ENCODE results near the gene HS6ST2. TPM values are rescaled to one million over a fixed set of nuclear protein-coding genes. Genes with fewer than 3 reads are reported as not detected.

HS6ST2 gene
- polyA plus RNA-seq, 1 donor (not counting 4 experiments of a cell fraction or from before 2014, with no cell fraction given), result 0.43 TPM

GRCh38 chrX:132961511-132961910 is 3.1 kb upstream of the HS6ST2 start:
- Histone ChIP-seq H4K20me1 (ENCODE audit: control insufficient read depth, extremely low read depth, insufficient read depth, low read length) (no peaks in the 10 kb centered on the region), H3K4me3 (ENCODE audit: control insufficient read depth in 2 of 3, extremely low read depth in 1 of 3, insufficient read depth in 2 of 3, low read depth in 1 of 3, low read length in 3 of 3) (no peak overlapping the region), H3K4me2 (ENCODE audit: control insufficient read depth, extremely low read depth, insufficient read depth, low read depth, low read length) (no peak overlapping the region), H3K27ac (ENCODE audit: control insufficient read depth, insufficient read depth, low read length) (no peak overlapping the region), H3K4me1 (ENCODE audit: control insufficient read depth, extremely low read depth, insufficient read depth, low read length) (no peaks in the 10 kb centered on the region), H2AFZ (ENCODE audit: control insufficient read depth, low read length) (no peak overlapping the region), H3K9me1 (ENCODE audit: control insufficient read depth, extremely low read depth, insufficient read depth, low read length) (no peaks in the 10 kb centered on the region), H3K27me3 (ENCODE audit: control insufficient read depth, extremely low read depth, insufficient read depth, low read length) (peaks cover 33% of the 10 kb centered on the region), H3K9ac (ENCODE audit: control insufficient read depth, extremely low read depth, insufficient read depth, low read length) (no peak overlapping the region), H3K9me3 (ENCODE audit: control insufficient read depth, low read depth, low read length) (no peaks in the 10 kb centered on the region), H3K79me2 (ENCODE audit: control insufficient read depth, insufficient read depth, low read length) (no peaks in the 10 kb centered on the region), H3K36me3 (ENCODE audit: control insufficient read depth in 2 of 2, extremely low read depth in 1 of 2, insufficient read depth in 2 of 2, low read length in 2 of 2) (no peaks in the 10 kb centered on the region)
- FAIRE-seq (no peak), DNase-seq (ENCODE audit: low read depth, low spot score) (no peak)
- TF ChIP-seq EZH2 (IDR thresholded peaks at IDR 0.05; ENCODE audit: low read length) (no peak), CTCF (optimal IDR thresholded peaks at IDR 0.05 in 1 of 3, IDR thresholded peaks at IDR 0.05 in 1 of 3, conservative IDR thresholded peaks at IDR 0.05 in 1 of 3; ENCODE audit: extremely low read depth in 1 of 3, insufficient read depth in 2 of 3, low read length in 3 of 3) (no peak)
- dilution Hi-C loops (cut with MboI; ENCODE audit: extremely low pct_ligation_motif_present, low sequenced_read_pairs), result no loop called here

- Histone ChIP-seq H3K4me1 (ENCODE audit: control insufficient read depth, extremely low read depth, insufficient read depth, low read length) (no peaks in the 10 kb centered on the region), H3K4me2 (ENCODE audit: control insufficient read depth, extremely low read depth, insufficient read depth, low read depth, low read length) (peak overlapping the region; percentile 41), H3K27me3 (ENCODE audit: control insufficient read depth, extremely low read depth, insufficient read depth, low read length) (peaks cover 47% of the 10 kb centered on the region), H3K9ac (ENCODE audit: control insufficient read depth, extremely low read depth, insufficient read depth, low read length) (no peak overlapping the region), H3K79me2 (ENCODE audit: control insufficient read depth, insufficient read depth, low read length) (no peaks in the 10 kb centered on the region), H3K9me3 (ENCODE audit: control insufficient read depth, low read depth, low read length) (no peaks in the 10 kb centered on the region), H3K9me1 (ENCODE audit: control insufficient read depth, extremely low read depth, insufficient read depth, low read length) (no peaks in the 10 kb centered on the region), H4K20me1 (ENCODE audit: control insufficient read depth, extremely low read depth, insufficient read depth, low read length) (no peaks in the 10 kb centered on the region), H3K4me3 (ENCODE audit: control insufficient read depth in 2 of 3, extremely low read depth in 1 of 3, insufficient read depth in 2 of 3, low read depth in 1 of 3, low read length in 3 of 3) (peak overlapping the region; percentile 19 to 46 (median 40)), H2AFZ (ENCODE audit: control insufficient read depth, low read length) (no peak overlapping the region), H3K36me3 (ENCODE audit: control insufficient read depth in 2 of 2, extremely low read depth in 1 of 2, insufficient read depth in 2 of 2, low read length in 2 of 2) (no peaks in the 10 kb centered on the region), H3K27ac (ENCODE audit: control insufficient read depth, insufficient read depth, low read length) (no peak overlapping the region)
- FAIRE-seq (no peak), DNase-seq (ENCODE audit: low read depth, low spot score) (no peak)
- dilution Hi-C loops (cut with MboI; ENCODE audit: extremely low pct_ligation_motif_present, low sequenced_read_pairs), result no loop called here
- TF ChIP-seq CTCF (optimal IDR thresholded peaks at IDR 0.05 in 1 of 3, IDR thresholded peaks at IDR 0.05 in 1 of 3, conservative IDR thresholded peaks at IDR 0.05 in 1 of 3; ENCODE audit: extremely low read depth in 1 of 3, insufficient read depth in 2 of 3, low read length in 3 of 3), result no peak
- no peak for TF ChIP-seq EZH2 (IDR thresholded peaks at IDR 0.05; ENCODE audit: low read length)
These were observed 978 bp downstream of the HS6ST2 start for GRCh38 chrX:132957211-132958090.
